Brain microvascular endothelial cell (primary cell): ENCODE measurements around the gene PALM.

Source experiments
- DNase-seq: peaks from one replicate; pipeline ENCODE4 v3.0.0-alpha.2; 2020
- H3K27ac ChIP-seq: fragments of 250-450 bp; sonication (Bioruptor Pico); 2 replicates; pipeline ENCODE4 v1.5.1; 2020; ENCODE audit warnings: mild to moderate bottlenecking, moderate library complexity
- H3K27me3 ChIP-seq: fragments of 250-450 bp; sonication (Bioruptor Pico); replicated peaks from 2 replicates; pipeline ENCODE4 v1.5.1; 2020; ENCODE audit warnings: mild to moderate bottlenecking
- H3K36me3 ChIP-seq: fragments of 250-450 bp; sonication (Bioruptor Pico); replicated peaks from 2 replicates; pipeline ENCODE4 v1.5.1; 2020; ENCODE audit warnings: mild to moderate bottlenecking
- H3K4me3 ChIP-seq: 2 replicates; pipeline ENCODE4 v1.5.1; 2011; ENCODE audit warnings: low read depth, mild to moderate bottlenecking, control low read depth, low read length, moderate library complexity
- in situ Hi-C: cut with HindIII; loops from 2 replicates; pipeline ENCODE4 v1.10.0; 2017; ENCODE audit warnings: low sequenced_read_pairs, low pct_ligation_motif_present
- TF ChIP-seq, protein P1 (sequence below): IDR thresholded peaks from 2 replicates; pipeline ENCODE4 v1.5.1; 2011; ENCODE audit warnings: low read depth, mild to moderate bottlenecking, moderate library complexity, low read length, control low read depth, inconsistent platforms; ENCODE audit errors: missing control alignments

Gene PALM

DNA sequence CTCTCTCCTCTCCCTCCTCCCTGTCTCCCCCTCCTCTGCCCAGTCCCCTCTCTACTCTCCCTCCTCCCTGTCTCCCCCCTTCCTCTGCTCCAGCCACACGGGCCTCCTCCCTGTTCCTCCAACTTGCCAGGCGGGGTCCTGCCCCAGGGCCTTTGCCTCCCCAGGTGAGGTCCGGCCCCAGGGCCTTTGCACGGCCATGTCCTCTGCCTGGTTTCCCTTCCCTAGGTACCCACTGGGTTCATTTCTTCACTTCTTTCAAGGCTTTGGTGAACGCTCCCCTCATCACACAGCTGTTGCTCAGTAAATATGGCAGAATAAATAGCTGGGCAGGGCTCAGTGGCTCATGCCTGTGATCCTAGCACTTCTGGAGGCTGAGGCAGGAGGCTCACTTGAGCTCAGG, 63.3 kb downstream of the PALM start:
- DNase-seq = no peak
- Histone ChIP-seq H3K36me3 (no peaks in the 10 kb centered on the region), H3K4me3 (no peak overlapping the region), H3K27me3 (no peaks in the 10 kb centered on the region), H3K27ac (no peak overlapping the region)
- TF ChIP-seq, protein P1, sequence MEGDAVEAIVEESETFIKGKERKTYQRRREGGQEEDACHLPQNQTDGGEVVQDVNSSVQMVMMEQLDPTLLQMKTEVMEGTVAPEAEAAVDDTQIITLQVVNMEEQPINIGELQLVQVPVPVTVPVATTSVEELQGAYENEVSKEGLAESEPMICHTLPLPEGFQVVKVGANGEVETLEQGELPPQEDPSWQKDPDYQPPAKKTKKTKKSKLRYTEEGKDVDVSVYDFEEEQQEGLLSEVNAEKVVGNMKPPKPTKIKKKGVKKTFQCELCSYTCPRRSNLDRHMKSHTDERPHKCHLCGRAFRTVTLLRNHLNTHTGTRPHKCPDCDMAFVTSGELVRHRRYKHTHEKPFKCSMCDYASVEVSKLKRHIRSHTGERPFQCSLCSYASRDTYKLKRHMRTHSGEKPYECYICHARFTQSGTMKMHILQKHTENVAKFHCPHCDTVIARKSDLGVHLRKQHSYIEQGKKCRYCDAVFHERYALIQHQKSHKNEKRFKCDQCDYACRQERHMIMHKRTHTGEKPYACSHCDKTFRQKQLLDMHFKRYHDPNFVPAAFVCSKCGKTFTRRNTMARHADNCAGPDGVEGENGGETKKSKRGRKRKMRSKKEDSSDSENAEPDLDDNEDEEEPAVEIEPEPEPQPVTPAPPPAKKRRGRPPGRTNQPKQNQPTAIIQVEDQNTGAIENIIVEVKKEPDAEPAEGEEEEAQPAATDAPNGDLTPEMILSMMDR = no peak
- in situ Hi-C loops = no loop called here

DNA sequence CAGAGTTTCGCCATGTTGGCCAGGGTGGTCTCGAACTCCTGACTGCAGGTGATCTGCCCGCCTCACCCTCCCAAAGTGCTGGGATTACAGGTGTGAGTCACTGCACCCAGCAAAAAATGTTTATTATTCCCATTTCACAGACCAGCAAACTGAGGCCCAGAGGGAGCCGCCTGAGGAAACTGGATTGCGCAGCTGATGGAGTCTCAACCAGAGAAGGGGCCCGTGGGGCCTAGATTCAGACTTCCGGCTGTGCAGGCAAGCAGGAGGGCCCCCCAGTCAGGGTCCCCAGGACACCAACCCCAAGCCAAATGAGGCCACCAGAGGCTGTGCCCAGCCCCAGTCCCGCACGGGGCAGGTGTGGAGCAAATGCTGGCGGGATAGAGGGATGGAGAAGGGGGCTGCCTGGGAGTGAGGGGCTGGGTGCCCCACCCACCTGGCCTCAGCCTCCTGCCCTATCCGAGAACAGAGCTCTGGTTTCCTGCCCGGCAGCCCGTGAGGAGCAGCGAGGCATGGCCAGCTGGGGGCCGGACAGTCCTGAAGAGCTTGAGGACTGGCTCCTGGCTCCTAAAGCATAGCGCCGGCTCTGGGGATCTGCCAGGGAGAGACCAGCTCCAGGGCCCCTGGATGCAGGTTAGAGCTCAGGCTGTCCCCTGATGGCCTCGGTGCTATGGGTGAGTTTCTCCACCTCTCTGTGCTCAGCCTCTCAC, 64.1 kb downstream of the PALM start:
- H3K36me3 ChIP-seq = no peaks in the 10 kb centered on the region
- H3K27me3 ChIP-seq = no peaks in the 10 kb centered on the region
- no peak overlapping the region for H3K4me3 ChIP-seq
- in situ Hi-C loops = no loop called here
- TF ChIP-seq, protein P1 = no peak
- no peak for DNase-seq
- no peak overlapping the region for H3K27ac ChIP-seq

DNA sequence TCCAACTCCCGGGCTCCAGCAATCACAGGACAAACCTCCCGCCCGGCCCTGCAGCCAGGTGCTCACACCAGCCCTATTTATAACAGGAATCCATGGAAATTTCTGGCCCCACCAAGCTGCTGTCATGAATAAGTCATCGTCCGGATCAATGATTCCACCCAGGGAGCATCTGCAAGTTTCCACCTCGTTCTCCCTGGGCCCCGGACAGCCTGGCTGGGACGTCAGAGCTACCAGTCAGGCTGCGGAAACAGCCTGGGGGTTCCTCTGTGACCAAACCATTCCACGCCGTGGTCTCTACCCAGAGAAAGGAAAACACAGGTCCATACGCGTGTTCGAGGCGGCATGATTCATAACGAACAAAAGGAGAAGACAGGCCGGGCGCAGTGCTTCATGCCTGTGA, 67.8 kb downstream of the PALM start:
- TF ChIP-seq, protein P1 = no peak
- Histone ChIP-seq H3K27me3 (no peaks in the 10 kb centered on the region), H3K4me3 (no peak overlapping the region), H3K36me3 (no peaks in the 10 kb centered on the region), H3K27ac (no peak overlapping the region)
- no peak for DNase-seq
- in situ Hi-C loops = no loop called here

DNA sequence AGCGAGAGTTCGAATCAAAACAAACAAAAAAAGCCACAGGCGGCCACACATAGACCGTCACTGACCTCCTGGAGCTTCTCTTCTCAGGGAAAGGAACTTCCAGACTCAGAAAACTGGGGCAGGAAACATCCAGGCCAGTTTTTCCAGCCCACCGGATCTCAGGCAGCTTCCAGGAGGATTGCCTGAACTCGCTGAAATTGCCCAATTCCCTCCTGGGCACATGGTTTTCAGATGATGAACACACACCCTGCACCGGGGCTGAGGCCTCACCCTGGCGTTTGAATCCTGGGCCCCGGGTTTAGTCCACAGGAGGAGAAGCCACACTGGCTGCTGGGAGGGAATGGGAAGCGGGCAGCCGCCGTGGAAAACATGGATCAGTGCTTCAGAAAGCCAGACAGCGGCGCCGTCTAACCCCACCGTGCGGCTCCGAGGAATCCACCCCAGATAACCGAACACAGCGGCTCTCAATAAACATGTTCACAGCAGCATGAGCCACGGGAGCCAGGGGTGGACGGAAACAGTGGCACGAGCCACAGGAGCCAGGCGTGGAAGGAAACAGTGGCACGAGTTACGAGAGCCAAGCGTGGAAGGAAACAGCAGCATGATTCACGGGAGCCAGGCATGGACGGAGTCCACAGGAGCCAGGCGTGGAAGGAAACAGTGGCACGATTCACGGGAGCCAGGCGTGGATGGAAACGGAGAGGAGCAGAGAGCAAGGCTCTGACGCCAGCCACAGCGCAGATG, 70.3 kb downstream of the PALM start:
- H3K4me3 ChIP-seq = no peak overlapping the region
- H3K36me3 ChIP-seq = no peaks in the 10 kb centered on the region
- H3K27ac ChIP-seq = peak overlapping the region; percentile 45
- in situ Hi-C loops = no loop called here
- TF ChIP-seq, protein P1 = no peak
- peak; percentile 93 for DNase-seq
- H3K27me3 ChIP-seq = no peaks in the 10 kb centered on the region

DNA sequence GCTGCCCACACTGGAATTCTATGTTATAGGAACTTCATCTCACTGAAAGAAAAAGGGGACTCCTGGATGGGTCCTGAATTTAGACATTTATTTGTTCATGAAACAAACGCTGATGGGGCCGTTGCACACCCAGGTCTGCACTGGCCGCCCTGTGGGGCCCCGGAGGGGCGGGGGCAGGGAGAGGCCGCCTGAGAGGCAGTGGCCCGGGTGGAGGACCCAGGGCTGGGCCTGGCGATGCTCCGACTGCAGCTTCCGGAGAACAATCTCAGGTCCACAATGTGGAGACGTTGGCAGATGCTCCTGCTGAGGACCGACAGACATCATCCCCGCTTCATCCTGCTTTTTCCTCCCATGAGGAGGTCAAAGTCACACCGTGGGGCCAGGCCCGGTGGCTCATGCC, 72.2 kb downstream of the PALM start:
- Histone ChIP-seq H3K4me3 (no peak overlapping the region), H3K27me3 (no peaks in the 10 kb centered on the region), H3K27ac (no peak overlapping the region), H3K36me3 (no peaks in the 10 kb centered on the region)
- in situ Hi-C loops = no loop called here
- TF ChIP-seq, protein P1 = no peak
- DNase-seq = no peak

DNA sequence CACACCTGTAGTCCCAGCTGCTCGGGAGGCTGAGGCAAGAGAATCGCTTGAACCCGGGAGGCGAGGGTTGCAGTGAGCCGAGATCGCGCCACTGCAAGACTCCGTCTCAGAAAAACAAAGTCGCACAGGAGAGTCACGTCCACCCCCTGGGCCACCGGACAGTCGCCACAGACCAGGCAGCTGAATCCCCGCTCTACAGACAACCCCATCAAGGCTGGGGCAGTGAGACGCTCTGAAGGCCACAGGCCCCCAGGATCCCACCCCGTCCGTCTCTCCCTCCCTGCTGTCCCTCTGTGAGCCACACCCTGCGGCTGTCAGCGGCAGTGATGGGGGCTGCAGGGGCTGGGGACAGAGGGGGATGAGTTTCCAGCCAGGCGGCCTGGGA, 73.1 kb downstream of the PALM start:
- no peak for DNase-seq
- in situ Hi-C loops = no loop called here
- TF ChIP-seq, protein P1 = no peak
- H3K27ac ChIP-seq = no peak overlapping the region
- H3K36me3 ChIP-seq = no peaks in the 10 kb centered on the region
- no peaks in the 10 kb centered on the region for H3K27me3 ChIP-seq
- H3K4me3 ChIP-seq = no peak overlapping the region
